ENCODE measurements around the gene HMGB4. TPM values are rescaled to one million over a fixed set of nuclear protein-coding genes. Genes with fewer than 3 reads are reported as not detected.

The HMGB4 gene
- polyA plus RNA-seq, 1 of the 3 experiments (the other 2 are of a cell fraction), result not detected

- no peak for TF ChIP-seq RXRA (IDR thresholded peaks at IDR 0.05; ENCODE audit: borderline replicate concordance, low read depth)
- no peak for TF ChIP-seq FOSL2 (IDR thresholded peaks at IDR 0.05; ENCODE audit: borderline replicate concordance, low read depth)
- TF ChIP-seq RAD21 (IDR thresholded peaks at IDR 0.05; ENCODE audit: low read length), result no peak
- DNase-seq, result peak; percentile 22
- H3K27ac ChIP-seq (ENCODE audit: low read depth in 2 of 2, low read length in 1 of 2), result no peak overlapping the region; a peak in 1 of 4 replicates
- H3F3A ChIP-seq (replicated peaks; ENCODE audit: insufficient read depth), result no peaks in the 10 kb centered on the region
- no peak overlapping the region for H3K4me3 ChIP-seq (ENCODE audit: low read depth in 2 of 2, low read length in 1 of 2)
- H3K27me3 ChIP-seq (ENCODE audit: insufficient read depth), result no peaks in the 10 kb centered on the region
- no peak overlapping the region for H3K9ac ChIP-seq
- no peaks in the 10 kb centered on the region for H3K79me2 ChIP-seq (ENCODE audit: insufficient read depth)
- 53% methylated on average over 3 of the region's 3 CpGs for WGBS (ENCODE audit: low lambda C conversion rate)
- H3K4me2 ChIP-seq, result no peak overlapping the region
- H4K20me1 ChIP-seq (ENCODE audit: insufficient read depth), result no peaks in the 10 kb centered on the region
- peaks cover 0 to 14% of the 10 kb centered on the region in 2 experiments; a peak in 2 of 4 replicates for H3K4me1 ChIP-seq (ENCODE audit: control insufficient read depth in 1 of 2, insufficient read depth in 2 of 2, low read depth in 1 of 2, low read length in 1 of 2)
- CTCF ChIA-PET, result interaction anchor here (1.0 to 1.1 kb wide), 2 partner anchors 10 to 20 kb away, joined by 3 to 4 read pairs; no protein-coding TSS in a partner anchor
- H3K36me3 ChIP-seq (replicated peaks in 1 of 2; ENCODE audit: control insufficient read depth in 1 of 2, insufficient read depth in 2 of 2, low read length in 1 of 2), result no peaks in the 10 kb centered on the region
- H3K9me3 ChIP-seq, result no peaks in the 10 kb centered on the region
- H3K9me2 ChIP-seq, result no peaks in the 10 kb centered on the region
- no peak overlapping the region for H2AFZ ChIP-seq (ENCODE audit: low read depth)
- POLR2A ChIA-PET, result no interaction called here
Observed at GRCh38 chr1:33898406-33898805, 34.5 kb downstream of the HMGB4 start.

GRCh38 chr1:33898881-33899280 lies 35.0 kb downstream of the HMGB4 start:
- no peak overlapping the region for H3K27ac ChIP-seq (ENCODE audit: low read depth in 2 of 2, low read length in 1 of 2)
- no peak overlapping the region for H3K4me3 ChIP-seq (ENCODE audit: low read depth in 2 of 2, low read length in 1 of 2)
- ChIA-PET CTCF (interaction anchor here (0.7 to 1.1 kb wide), 3 partner anchors 11 to 20 kb away, joined by 3 to 4 read pairs (median 3); no protein-coding TSS in a partner anchor), POLR2A (no interaction called here)
- no peaks in the 10 kb centered on the region for H3K9me3 ChIP-seq
- H3K9ac ChIP-seq, result no peak overlapping the region
- no peaks in the 10 kb centered on the region for H3K9me2 ChIP-seq
- no peaks in the 10 kb centered on the region for H3K27me3 ChIP-seq (ENCODE audit: insufficient read depth)
- TF ChIP-seq FOXM1 (IDR thresholded peaks at IDR 0.05; ENCODE audit: low read depth), result no peak
- no peak for TF ChIP-seq ZBTB33 (IDR thresholded peaks at IDR 0.05; ENCODE audit: borderline replicate concordance, low read depth)
- TF ChIP-seq IRF3 (IDR thresholded peaks at IDR 0.05; ENCODE audit: low read depth, low read length), result no peak
- TF ChIP-seq MAX (IDR thresholded peaks at IDR 0.05; ENCODE audit: low read depth), result no peak
- TF ChIP-seq REST (IDR thresholded peaks at IDR 0.05; ENCODE audit: low read depth, low read length), result no peak
- TF ChIP-seq GABPA (IDR thresholded peaks at IDR 0.05; ENCODE audit: low read depth), result no peak
- TF ChIP-seq ELF1 (IDR thresholded peaks at IDR 0.05), result no peak
- no peak for TF ChIP-seq TCF12 (IDR thresholded peaks at IDR 0.05)
- TF ChIP-seq SMC3 (IDR thresholded peaks at IDR 0.05; ENCODE audit: low read depth, low read length), result no peak
- TF ChIP-seq EP300 (IDR thresholded peaks at IDR 0.05; ENCODE audit: borderline replicate concordance in 1 of 2, low read depth in 1 of 2, low read length in 1 of 2), result no peak
- TF ChIP-seq JUND (IDR thresholded peaks at IDR 0.05), result no peak
- no peak for TF ChIP-seq FOXJ3 (CRISPR knock-in tag; IDR thresholded peaks at IDR 0.05)
- TF ChIP-seq CTCF (IDR thresholded peaks at IDR 0.05), result no peak
- TF ChIP-seq RCOR1 (IDR thresholded peaks at IDR 0.05; ENCODE audit: low read length), result no peak
- H4K20me1 ChIP-seq (ENCODE audit: insufficient read depth), result no peaks in the 10 kb centered on the region
- H3K79me2 ChIP-seq (ENCODE audit: insufficient read depth), result no peaks in the 10 kb centered on the region
- peaks cover 0 to 14% of the 10 kb centered on the region in 2 experiments; a peak in 2 of 4 replicates for H3K4me1 ChIP-seq (ENCODE audit: control insufficient read depth in 1 of 2, insufficient read depth in 2 of 2, low read depth in 1 of 2, low read length in 1 of 2)
- H3K36me3 ChIP-seq (replicated peaks in 1 of 2; ENCODE audit: control insufficient read depth in 1 of 2, insufficient read depth in 2 of 2, low read length in 1 of 2), result no peaks in the 10 kb centered on the region
- H3F3A ChIP-seq (replicated peaks; ENCODE audit: insufficient read depth), result no peaks in the 10 kb centered on the region
- H2AFZ ChIP-seq (ENCODE audit: low read depth), result no peak overlapping the region
- no peak for DNase-seq
- H3K4me2 ChIP-seq, result no peak overlapping the region
- WGBS (ENCODE audit: low lambda C conversion rate), result 19% methylated on average over 3 of the region's 9 CpGs

All from SK-N-SH (cell line).